WTC11 (cell line): ENCODE measurements around the gene INF2. TPM values are rescaled to one million over a fixed set of nuclear protein-coding genes. Genes with fewer than 3 reads are reported as not detected.

ENCODE experiments used
- ATAC-seq: fragments of 200-7000 bp; cut with Tn5 transposase; 2 replicates; pipeline ENCODE4 v1.10.0; 2021; ENCODE audit warnings: mild to moderate bottlenecking, moderate library complexity
- CTCF ChIA-PET: fragments of 300-600 bp; sonication (Branson Sonifier 250); formaldehyde crosslinking; loops from one replicate; lab custom pipeline; 2021; ENCODE audit warnings: antibody characterized with exemption; lab: Charles Lee
- POLR2A ChIA-PET: fragments of 350-600 bp; sonication (Branson Sonifier 250); formaldehyde crosslinking; loops from one replicate; lab custom pipeline; 2021; ENCODE audit warnings: antibody characterized with exemption; lab: Charles Lee
- DNase-seq: peaks from one replicate; pipeline ENCODE4 v3.0.0; 2021; ENCODE audit warnings: low spot score
- H3K27ac Mint-ChIP-seq: 2 replicates; pipeline ENCODE4 v1.8.0; 2021; ENCODE audit warnings: mixed read lengths
- H3K27me3 Mint-ChIP-seq: 2 replicates; pipeline ENCODE4 v1.8.0; 2021; ENCODE audit warnings: low read depth, mild to moderate bottlenecking, moderate library complexity, mixed read lengths
- H3K36me3 Mint-ChIP-seq: 2 replicates; pipeline ENCODE4 v1.8.0; 2021; ENCODE audit warnings: mixed read lengths
- H3K4me1 Mint-ChIP-seq: 2 replicates; pipeline ENCODE4 v1.8.0; 2022; ENCODE audit warnings: mixed read lengths
- H3K4me3 Mint-ChIP-seq: 2 replicates; pipeline ENCODE4 v1.8.0; 2021; ENCODE audit warnings: mild to moderate bottlenecking, moderate library complexity, mixed read lengths
- H3K9me3 Mint-ChIP-seq: 2 replicates; pipeline ENCODE4 v1.8.0; 2021; ENCODE audit warnings: mixed read lengths
- CBFB ChIP-seq: sonication (generic); formaldehyde crosslinking; IDR thresholded peaks from 2 replicates; pipeline ENCODE4 v1.8.1; 2022; ENCODE audit warnings: mild to moderate bottlenecking, low read depth, missing genetic modification reagents
- CREB1 ChIP-seq: sonication (generic); formaldehyde crosslinking; IDR thresholded peaks from 2 replicates; pipeline ENCODE4 v1.8.0; 2023; ENCODE audit warnings: mild to moderate bottlenecking, missing genetic modification reagents
- JUN ChIP-seq: sonication (generic); formaldehyde crosslinking; IDR thresholded peaks from 2 replicates; pipeline ENCODE4 v1.8.0; 2023; ENCODE audit warnings: mild to moderate bottlenecking, missing genetic modification reagents
- NFATC4 ChIP-seq: fragments of 250-450 bp; sonication (Bioruptor Pico); IDR thresholded peaks from 2 replicates; pipeline ENCODE4 v1.9.0; 2021; ENCODE audit warnings: mild to moderate bottlenecking
- NFYB ChIP-seq: sonication (generic); formaldehyde crosslinking; conservative IDR thresholded peaks from 2 replicates; pipeline ENCODE4 v1.8.0; 2022; ENCODE audit warnings: low read depth, missing genetic modification reagents
- OVOL2 ChIP-seq: fragments of 250-450 bp; sonication (Bioruptor Pico); IDR thresholded peaks from 2 replicates; pipeline ENCODE4 v1.9.0; 2021; ENCODE audit warnings: mild to moderate bottlenecking, borderline replicate concordance
- PRRX2 ChIP-seq: fragments of 250-450 bp; sonication (Bioruptor Pico); IDR thresholded peaks from 2 replicates; pipeline ENCODE4 v1.8.0; 2021; ENCODE audit warnings: mild to moderate bottlenecking
- SMAD3 ChIP-seq: sonication (generic); formaldehyde crosslinking; IDR thresholded peaks from 2 replicates; pipeline ENCODE4 v1.8.0; 2022; ENCODE audit warnings: missing genetic modification reagents, mild to moderate bottlenecking, borderline replicate concordance
- SP1 ChIP-seq: sonication (generic); formaldehyde crosslinking; conservative IDR thresholded peaks from 2 replicates; pipeline ENCODE4 v1.8.1; 2022; ENCODE audit warnings: missing genetic modification reagents
- TP53 ChIP-seq: sonication (generic); formaldehyde crosslinking; IDR thresholded peaks from 2 replicates; pipeline ENCODE4 v1.8.1; 2023; ENCODE audit warnings: mild to moderate bottlenecking, missing genetic modification reagents
- ZBTB21 ChIP-seq: sonication (generic); formaldehyde crosslinking; IDR thresholded peaks from 2 replicates; pipeline ENCODE4 v1.8.1; 2023; ENCODE audit warnings: mild to moderate bottlenecking, missing genetic modification reagents, borderline replicate concordance
- total RNA-seq: library from RNA; stranded (reverse); gene quantifications from 3 replicates; pipeline ENCODE4 v1.2.3, GENCODE V29; 2021
- TF ChIP-seq, protein P1 (sequence below): sonication (generic); formaldehyde crosslinking; IDR thresholded peaks from 2 replicates; pipeline ENCODE4 v1.8.0; 2022; ENCODE audit warnings: mild to moderate bottlenecking, missing genetic modification reagents
- TF ChIP-seq, protein P2 (sequence below): sonication (generic); formaldehyde crosslinking; conservative IDR thresholded peaks from 2 replicates; pipeline ENCODE4 v1.8.1; 2022; ENCODE audit warnings: mild to moderate bottlenecking, missing genetic modification reagents
- TF ChIP-seq, protein P3 (sequence below): fragments of 250-450 bp; sonication (Bioruptor Pico); IDR thresholded peaks from 2 replicates; pipeline ENCODE4 v2.1.2; 2022; ENCODE audit warnings: mild to moderate bottlenecking, moderate library complexity
- TF ChIP-seq, protein P4 (sequence below): sonication (generic); formaldehyde crosslinking; IDR thresholded peaks from 2 replicates; pipeline ENCODE4 v1.8.0; 2022; ENCODE audit warnings: mild to moderate bottlenecking, missing genetic modification reagents
- TF ChIP-seq, protein P5 (sequence below): fragments of 250-450 bp; sonication (Bioruptor Pico); IDR thresholded peaks from 2 replicates; pipeline ENCODE4 v1.9.0; 2021; ENCODE audit warnings: mild to moderate bottlenecking, borderline replicate concordance
- TF ChIP-seq, protein P6 (sequence below): sonication (generic); formaldehyde crosslinking; IDR thresholded peaks from 2 replicates; pipeline ENCODE4 v1.8.1; 2023; ENCODE audit warnings: mild to moderate bottlenecking, moderate library complexity, missing genetic modification reagents
- TF ChIP-seq, protein P7 (sequence below): sonication (generic); formaldehyde crosslinking; IDR thresholded peaks from 2 replicates; pipeline ENCODE4 v1.8.0; 2023; ENCODE audit warnings: mild to moderate bottlenecking, missing genetic modification reagents

The INF2 gene
- total RNA-seq, 1 experiment from 2014 or later, result 82.4 TPM

DNA sequence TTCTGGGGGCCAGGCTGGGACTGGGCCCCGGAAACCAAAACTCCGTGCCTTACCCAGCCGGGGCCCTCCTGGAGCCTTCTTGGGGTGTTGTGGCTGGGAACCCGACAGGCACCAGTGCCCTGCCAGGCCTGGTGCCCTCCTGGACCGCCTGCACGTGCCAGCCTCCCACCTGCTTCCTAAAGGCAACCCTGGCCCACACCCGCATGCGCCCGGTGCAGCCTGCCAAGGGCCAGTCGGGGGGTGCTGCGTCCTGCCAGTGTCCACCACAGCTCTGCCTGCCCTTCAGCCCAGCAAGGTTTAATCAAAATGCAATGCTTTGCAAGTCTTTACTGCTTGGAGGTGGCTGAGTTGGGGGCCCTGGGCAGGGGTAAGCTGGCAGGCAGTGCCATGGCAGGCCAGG, 29.5 kb downstream of the INF2 start:
- TF ChIP-seq NFYB (no peak), CBFB (CRISPR knock-in tag) (no peak), SMAD3 (no peak), PRRX2 (CRISPR knock-in tag) (no peak), SP1 (CRISPR knock-in tag) (no peak), ZBTB21 (CRISPR knock-in tag) (no peak), JUN (CRISPR knock-in tag) (no peak), OVOL2 (CRISPR knock-in tag) (no peak), CREB1 (CRISPR knock-in tag) (no peak), NFATC4 (no peak), TP53 (CRISPR knock-in tag) (no peak)
- TF ChIP-seq, protein P1, sequence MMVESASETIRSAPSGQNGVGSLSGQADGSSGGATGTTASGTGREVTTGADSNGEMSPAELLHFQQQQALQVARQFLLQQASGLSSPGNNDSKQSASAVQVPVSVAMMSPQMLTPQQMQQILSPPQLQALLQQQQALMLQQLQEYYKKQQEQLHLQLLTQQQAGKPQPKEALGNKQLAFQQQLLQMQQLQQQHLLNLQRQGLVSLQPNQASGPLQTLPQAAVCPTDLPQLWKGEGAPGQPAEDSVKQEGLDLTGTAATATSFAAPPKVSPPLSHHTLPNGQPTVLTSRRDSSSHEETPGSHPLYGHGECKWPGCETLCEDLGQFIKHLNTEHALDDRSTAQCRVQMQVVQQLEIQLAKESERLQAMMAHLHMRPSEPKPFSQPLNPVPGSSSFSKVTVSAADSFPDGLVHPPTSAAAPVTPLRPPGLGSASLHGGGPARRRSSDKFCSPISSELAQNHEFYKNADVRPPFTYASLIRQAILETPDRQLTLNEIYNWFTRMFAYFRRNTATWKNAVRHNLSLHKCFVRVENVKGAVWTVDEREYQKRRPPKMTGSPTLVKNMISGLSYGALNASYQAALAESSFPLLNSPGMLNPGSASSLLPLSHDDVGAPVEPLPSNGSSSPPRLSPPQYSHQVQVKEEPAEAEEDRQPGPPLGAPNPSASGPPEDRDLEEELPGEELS (CRISPR knock-in tag), result no peak
- TF ChIP-seq, protein P2, sequence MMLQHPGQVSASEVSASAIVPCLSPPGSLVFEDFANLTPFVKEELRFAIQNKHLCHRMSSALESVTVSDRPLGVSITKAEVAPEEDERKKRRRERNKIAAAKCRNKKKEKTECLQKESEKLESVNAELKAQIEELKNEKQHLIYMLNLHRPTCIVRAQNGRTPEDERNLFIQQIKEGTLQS (CRISPR knock-in tag), result no peak
- TF ChIP-seq, protein P3, sequence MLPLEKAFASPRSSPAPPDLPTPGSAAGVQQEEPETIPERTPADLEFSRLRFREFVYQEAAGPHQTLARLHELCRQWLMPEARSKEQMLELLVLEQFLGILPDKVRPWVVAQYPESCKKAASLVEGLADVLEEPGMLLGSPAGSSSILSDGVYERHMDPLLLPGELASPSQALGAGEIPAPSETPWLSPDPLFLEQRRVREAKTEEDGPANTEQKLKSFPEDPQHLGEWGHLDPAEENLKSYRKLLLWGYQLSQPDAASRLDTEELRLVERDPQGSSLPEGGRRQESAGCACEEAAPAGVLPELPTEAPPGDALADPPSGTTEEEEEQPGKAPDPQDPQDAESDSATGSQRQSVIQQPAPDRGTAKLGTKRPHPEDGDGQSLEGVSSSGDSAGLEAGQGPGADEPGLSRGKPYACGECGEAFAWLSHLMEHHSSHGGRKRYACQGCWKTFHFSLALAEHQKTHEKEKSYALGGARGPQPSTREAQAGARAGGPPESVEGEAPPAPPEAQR (CRISPR knock-in tag), result no peak
- TF ChIP-seq, protein P4, sequence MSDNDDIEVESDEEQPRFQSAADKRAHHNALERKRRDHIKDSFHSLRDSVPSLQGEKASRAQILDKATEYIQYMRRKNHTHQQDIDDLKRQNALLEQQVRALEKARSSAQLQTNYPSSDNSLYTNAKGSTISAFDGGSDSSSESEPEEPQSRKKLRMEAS (CRISPR knock-in tag), result no peak
- TF ChIP-seq, protein P5, sequence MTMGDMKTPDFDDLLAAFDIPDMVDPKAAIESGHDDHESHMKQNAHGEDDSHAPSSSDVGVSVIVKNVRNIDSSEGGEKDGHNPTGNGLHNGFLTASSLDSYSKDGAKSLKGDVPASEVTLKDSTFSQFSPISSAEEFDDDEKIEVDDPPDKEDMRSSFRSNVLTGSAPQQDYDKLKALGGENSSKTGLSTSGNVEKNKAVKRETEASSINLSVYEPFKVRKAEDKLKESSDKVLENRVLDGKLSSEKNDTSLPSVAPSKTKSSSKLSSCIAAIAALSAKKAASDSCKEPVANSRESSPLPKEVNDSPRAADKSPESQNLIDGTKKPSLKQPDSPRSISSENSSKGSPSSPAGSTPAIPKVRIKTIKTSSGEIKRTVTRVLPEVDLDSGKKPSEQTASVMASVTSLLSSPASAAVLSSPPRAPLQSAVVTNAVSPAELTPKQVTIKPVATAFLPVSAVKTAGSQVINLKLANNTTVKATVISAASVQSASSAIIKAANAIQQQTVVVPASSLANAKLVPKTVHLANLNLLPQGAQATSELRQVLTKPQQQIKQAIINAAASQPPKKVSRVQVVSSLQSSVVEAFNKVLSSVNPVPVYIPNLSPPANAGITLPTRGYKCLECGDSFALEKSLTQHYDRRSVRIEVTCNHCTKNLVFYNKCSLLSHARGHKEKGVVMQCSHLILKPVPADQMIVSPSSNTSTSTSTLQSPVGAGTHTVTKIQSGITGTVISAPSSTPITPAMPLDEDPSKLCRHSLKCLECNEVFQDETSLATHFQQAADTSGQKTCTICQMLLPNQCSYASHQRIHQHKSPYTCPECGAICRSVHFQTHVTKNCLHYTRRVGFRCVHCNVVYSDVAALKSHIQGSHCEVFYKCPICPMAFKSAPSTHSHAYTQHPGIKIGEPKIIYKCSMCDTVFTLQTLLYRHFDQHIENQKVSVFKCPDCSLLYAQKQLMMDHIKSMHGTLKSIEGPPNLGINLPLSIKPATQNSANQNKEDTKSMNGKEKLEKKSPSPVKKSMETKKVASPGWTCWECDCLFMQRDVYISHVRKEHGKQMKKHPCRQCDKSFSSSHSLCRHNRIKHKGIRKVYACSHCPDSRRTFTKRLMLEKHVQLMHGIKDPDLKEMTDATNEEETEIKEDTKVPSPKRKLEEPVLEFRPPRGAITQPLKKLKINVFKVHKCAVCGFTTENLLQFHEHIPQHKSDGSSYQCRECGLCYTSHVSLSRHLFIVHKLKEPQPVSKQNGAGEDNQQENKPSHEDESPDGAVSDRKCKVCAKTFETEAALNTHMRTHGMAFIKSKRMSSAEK (CRISPR knock-in tag), result no peak
- TF ChIP-seq, protein P6, sequence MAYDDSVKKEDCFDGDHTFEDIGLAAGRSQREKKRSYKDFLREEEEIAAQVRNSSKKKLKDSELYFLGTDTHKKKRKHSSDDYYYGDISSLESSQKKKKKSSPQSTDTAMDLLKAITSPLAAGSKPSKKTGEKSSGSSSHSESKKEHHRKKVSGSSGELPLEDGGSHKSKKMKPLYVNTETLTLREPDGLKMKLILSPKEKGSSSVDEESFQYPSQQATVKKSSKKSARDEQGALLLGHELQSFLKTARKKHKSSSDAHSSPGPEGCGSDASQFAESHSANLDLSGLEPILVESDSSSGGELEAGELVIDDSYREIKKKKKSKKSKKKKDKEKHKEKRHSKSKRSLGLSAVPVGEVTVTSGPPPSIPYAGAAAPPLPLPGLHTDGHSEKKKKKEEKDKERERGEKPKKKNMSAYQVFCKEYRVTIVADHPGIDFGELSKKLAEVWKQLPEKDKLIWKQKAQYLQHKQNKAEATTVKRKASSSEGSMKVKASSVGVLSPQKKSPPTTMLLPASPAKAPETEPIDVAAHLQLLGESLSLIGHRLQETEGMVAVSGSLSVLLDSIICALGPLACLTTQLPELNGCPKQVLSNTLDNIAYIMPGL (CRISPR knock-in tag), result no peak
- TF ChIP-seq, protein P7, sequence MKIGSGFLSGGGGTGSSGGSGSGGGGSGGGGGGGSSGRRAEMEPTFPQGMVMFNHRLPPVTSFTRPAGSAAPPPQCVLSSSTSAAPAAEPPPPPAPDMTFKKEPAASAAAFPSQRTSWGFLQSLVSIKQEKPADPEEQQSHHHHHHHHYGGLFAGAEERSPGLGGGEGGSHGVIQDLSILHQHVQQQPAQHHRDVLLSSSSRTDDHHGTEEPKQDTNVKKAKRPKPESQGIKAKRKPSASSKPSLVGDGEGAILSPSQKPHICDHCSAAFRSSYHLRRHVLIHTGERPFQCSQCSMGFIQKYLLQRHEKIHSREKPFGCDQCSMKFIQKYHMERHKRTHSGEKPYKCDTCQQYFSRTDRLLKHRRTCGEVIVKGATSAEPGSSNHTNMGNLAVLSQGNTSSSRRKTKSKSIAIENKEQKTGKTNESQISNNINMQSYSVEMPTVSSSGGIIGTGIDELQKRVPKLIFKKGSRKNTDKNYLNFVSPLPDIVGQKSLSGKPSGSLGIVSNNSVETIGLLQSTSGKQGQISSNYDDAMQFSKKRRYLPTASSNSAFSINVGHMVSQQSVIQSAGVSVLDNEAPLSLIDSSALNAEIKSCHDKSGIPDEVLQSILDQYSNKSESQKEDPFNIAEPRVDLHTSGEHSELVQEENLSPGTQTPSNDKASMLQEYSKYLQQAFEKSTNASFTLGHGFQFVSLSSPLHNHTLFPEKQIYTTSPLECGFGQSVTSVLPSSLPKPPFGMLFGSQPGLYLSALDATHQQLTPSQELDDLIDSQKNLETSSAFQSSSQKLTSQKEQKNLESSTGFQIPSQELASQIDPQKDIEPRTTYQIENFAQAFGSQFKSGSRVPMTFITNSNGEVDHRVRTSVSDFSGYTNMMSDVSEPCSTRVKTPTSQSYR (CRISPR knock-in tag), result no peak
- Mint-ChIP-seq H3K9me3 (no peaks in the 10 kb centered on the region), H3K27ac (no peak overlapping the region), H3K4me3 (no peak overlapping the region), H3K27me3 (no peaks in the 10 kb centered on the region), H3K4me1 (no peaks in the 10 kb centered on the region), H3K36me3 (peaks cover 2% of the 10 kb centered on the region; the same call in 1 of the 2 replicates)
- no peak for ATAC-seq
- POLR2A ChIA-PET, result no interaction called here
- DNase-seq, result no peak
- CTCF ChIA-PET, result no interaction called here
